Activated CD4-positive, alpha-beta T cell treated with anti-CD3 and anti-CD28 coated beads, Interleukin-2, amount 10 ng/mL, durations not matched to agents 7 days and 5 days (primary cell): Measurements from ENCODE around the gene SMAD3. TPM values are rescaled to one million over a fixed set of nuclear protein-coding genes. Genes with fewer than 3 reads are reported as not detected.

ENCODE experiments used
- CTCF ChIA-PET: fragments of 350-600 bp; sonication (Branson Sonifier 250); formaldehyde crosslinking; loops from one replicate; lab custom pipeline; 2021; ENCODE audit warnings: antibody characterized with exemption; lab: Charles Lee
- POLR2A ChIA-PET: fragments of 350-600 bp; sonication (Branson Sonifier 250); formaldehyde crosslinking; loops from one replicate; lab custom pipeline; 2021; ENCODE audit warnings: antibody characterized with exemption; lab: Charles Lee
- DNase-seq: peaks from one replicate; pipeline ENCODE4 v3.0.0-alpha.2; 2020
- H3K27ac Mint-ChIP-seq: one replicate; pipeline ENCODE4 v1.8.0; 2021; ENCODE audit warnings: mild to moderate bottlenecking, moderate library complexity, mixed read lengths
- H3K27me3 Mint-ChIP-seq: one replicate; pipeline ENCODE4 v1.8.0; 2021; ENCODE audit warnings: mixed read lengths
- H3K36me3 Mint-ChIP-seq: one replicate; pipeline ENCODE4 v1.8.0; 2021; ENCODE audit warnings: low read depth, mixed read lengths
- H3K4me1 Mint-ChIP-seq: one replicate; pipeline ENCODE4 v1.8.0; 2021; ENCODE audit warnings: mixed read lengths
- H3K4me3 Mint-ChIP-seq: one replicate; pipeline ENCODE4 v1.8.0; 2021; ENCODE audit warnings: mild to moderate bottlenecking, moderate library complexity, mixed read lengths
- H3K9me3 Mint-ChIP-seq: one replicate; pipeline ENCODE4 v1.8.0; 2021; ENCODE audit warnings: mixed read lengths
- total RNA-seq, 2 experiments: library from RNA; stranded (reverse); gene quantifications; one replicate each; pipeline ENCODE4 v1.2.3, GENCODE V29; 2021

SMAD3 gene
- total RNA-seq, 2 experiments from 2014 or later, result 81.6 to 83.9 TPM

DNA sequence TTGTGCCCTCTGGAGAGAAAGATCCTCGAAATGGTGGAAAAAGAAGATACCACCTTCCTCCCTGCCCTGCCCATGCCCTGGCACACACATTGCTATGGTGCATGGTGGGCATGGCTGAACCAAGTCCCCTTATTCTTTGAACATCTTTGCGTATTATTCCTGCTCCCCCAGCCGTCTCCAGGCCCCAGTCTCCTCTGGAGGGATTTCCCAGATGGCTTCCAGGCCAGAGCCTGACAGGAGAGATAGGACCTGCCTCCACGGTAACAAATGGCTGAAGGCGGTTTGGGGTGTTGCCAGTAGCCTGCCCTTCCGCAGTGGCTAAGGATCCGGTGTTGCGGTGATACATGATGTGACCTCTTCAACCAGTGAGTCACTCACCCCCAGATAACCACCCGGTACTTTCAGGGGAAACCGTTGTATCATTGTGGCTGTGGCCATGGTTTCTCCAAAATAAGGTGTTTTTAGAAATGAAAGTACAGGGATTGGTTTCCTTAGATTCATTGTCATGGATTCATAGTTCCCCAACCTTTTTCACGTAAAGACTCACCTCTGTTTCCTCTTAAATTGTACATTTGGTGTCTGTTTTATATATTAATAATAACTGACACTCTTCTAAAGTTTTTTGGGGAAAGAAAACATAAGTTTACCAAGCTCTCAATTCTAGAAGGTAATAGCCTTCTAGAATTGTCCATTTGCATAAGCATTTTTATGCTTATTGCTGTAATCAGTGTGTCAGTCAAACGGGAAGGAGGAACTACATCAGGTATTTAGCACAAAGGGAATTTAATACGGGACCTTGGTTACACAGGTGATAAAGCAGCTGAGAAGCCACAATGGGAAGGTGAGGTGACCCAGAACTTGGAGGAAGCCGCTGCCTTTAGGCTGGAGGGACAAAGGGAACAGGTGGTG lies 25.9 kb downstream of the SMAD3 start:
- CTCF ChIA-PET, result interaction anchor here (1.5 to 1.6 kb wide), 3 partner anchors 11 to 24 kb away, joined by 3 to 7 read pairs (median 4); no protein-coding TSS in a partner anchor

GRCh38 chr15:67091980-67092677 lies 26.7 kb downstream of the SMAD3 start:
- ChIA-PET POLR2A (interaction anchor here (0.6 kb wide), 1 partner anchor 38 kb away, joined by 3 read pairs; no protein-coding TSS in a partner anchor), CTCF (interaction anchor here (1.0 to 1.6 kb wide), 3 partner anchors 10 to 146 kb away, joined by 3 to 7 read pairs (median 4); no protein-coding TSS in a partner anchor)
- H3K4me3 Mint-ChIP-seq, result no peak overlapping the region
- DNase-seq, result no peak
- H3K9me3 Mint-ChIP-seq, result no peaks in the 10 kb centered on the region
- H3K27ac Mint-ChIP-seq, result peak overlapping the region; percentile 79
- no peaks in the 10 kb centered on the region for H3K27me3 Mint-ChIP-seq
- peaks cover 64% of the 10 kb centered on the region for H3K36me3 Mint-ChIP-seq
- H3K4me1 Mint-ChIP-seq, result peaks cover 96% of the 10 kb centered on the region

More for the DNA sequence above, 25.9 kb downstream of the SMAD3 start:
- H3K27me3 Mint-ChIP-seq, result no peaks in the 10 kb centered on the region
- POLR2A ChIA-PET, result interaction anchor here (0.6 kb wide), 1 partner anchor 39 kb away, joined by 3 read pairs; no protein-coding TSS in a partner anchor
- peaks cover 97% of the 10 kb centered on the region for H3K4me1 Mint-ChIP-seq
- H3K27ac Mint-ChIP-seq, result peak overlapping the region; percentile 79
- H3K9me3 Mint-ChIP-seq, result no peaks in the 10 kb centered on the region
- DNase-seq, result peak; percentile 77
- H3K36me3 Mint-ChIP-seq, result peaks cover 62% of the 10 kb centered on the region
- H3K4me3 Mint-ChIP-seq, result peak overlapping the region; percentile 52

- H3K9me3 Mint-ChIP-seq, result no peaks in the 10 kb centered on the region
- H3K27me3 Mint-ChIP-seq, result no peaks in the 10 kb centered on the region
- no peak for DNase-seq
- H3K4me3 Mint-ChIP-seq, result no peak overlapping the region
- ChIA-PET CTCF (interaction anchor here (1.0 to 1.6 kb wide), 4 partner anchors 10 to 147 kb away, joined by 3 to 7 read pairs (median 4); no protein-coding TSS in a partner anchor), POLR2A (no interaction called here)
- peaks cover 63% of the 10 kb centered on the region for H3K36me3 Mint-ChIP-seq
- peaks cover 96% of the 10 kb centered on the region for H3K4me1 Mint-ChIP-seq
- peak overlapping the region; percentile 34 for H3K27ac Mint-ChIP-seq
Measured at GRCh38 chr15:67092752-67093503, 27.5 kb downstream of the SMAD3 start.

DNA sequence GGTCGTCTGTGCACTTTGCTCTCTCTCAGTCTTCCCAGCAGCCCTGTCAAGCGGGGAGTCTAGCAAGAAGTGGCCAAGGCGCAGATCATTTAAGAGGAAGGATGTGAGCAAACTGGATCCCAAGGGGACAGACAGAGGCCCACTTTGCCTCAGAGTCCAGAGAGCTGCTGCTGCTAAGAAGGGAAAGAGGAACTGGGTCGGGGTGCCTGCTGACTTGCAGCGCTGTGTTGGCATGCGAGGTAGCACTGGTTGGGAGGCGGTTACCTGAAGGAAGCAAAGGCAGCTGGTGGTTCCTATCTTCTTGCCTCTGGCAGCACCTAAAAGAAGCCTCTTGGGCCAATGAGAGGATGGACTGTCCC lies 28.1 kb downstream of the SMAD3 start:
- Mint-ChIP-seq H3K27ac (peak overlapping the region; percentile 6), H3K4me1 (peaks cover 95% of the 10 kb centered on the region), H3K9me3 (no peaks in the 10 kb centered on the region), H3K27me3 (no peaks in the 10 kb centered on the region), H3K36me3 (peaks cover 61% of the 10 kb centered on the region), H3K4me3 (no peak overlapping the region)
- ChIA-PET CTCF (interaction anchor here (1.1 to 1.9 kb wide), 2 partner anchors 12 to 54 kb away, joined by 3 to 5 read pairs; no protein-coding TSS in a partner anchor), POLR2A (no interaction called here)
- no peak for DNase-seq

GRCh38 chr15:67094001-67094826 lies 28.8 kb downstream of the SMAD3 start:
- H3K27ac Mint-ChIP-seq, result no peak overlapping the region
- peaks cover 96% of the 10 kb centered on the region for H3K4me1 Mint-ChIP-seq
- POLR2A ChIA-PET, result interaction anchor here (0.6 kb wide), 1 partner anchor 42 kb away, joined by 3 read pairs; no protein-coding TSS in a partner anchor
- peaks cover 67% of the 10 kb centered on the region for H3K36me3 Mint-ChIP-seq
- no peaks in the 10 kb centered on the region for H3K9me3 Mint-ChIP-seq
- CTCF ChIA-PET, result interaction anchor here (1.0 to 1.9 kb wide), 3 partner anchors 11 to 22 kb away, joined by 3 to 5 read pairs (median 3); no protein-coding TSS in a partner anchor
- H3K27me3 Mint-ChIP-seq, result no peaks in the 10 kb centered on the region
- H3K4me3 Mint-ChIP-seq, result no peak overlapping the region
- DNase-seq, result no peak

DNA sequence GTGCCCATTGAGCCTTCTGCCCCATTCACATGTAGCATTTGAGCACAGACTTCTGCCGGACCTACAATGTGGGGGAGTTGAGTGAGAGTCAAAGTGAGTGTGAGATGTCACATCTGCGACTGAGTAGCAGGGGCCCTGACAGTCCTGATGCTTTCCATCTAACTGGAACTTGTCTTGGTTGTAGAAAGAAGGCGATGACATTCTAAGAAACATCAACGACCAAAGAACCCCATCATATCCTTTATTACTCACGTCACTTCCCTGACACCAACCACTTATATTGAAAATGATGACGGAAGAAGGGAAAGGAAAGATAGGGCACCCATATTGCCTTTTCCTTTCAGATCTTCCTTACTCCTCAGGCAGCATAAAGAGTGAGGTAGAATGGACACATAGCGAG lies 30.5 kb downstream of the SMAD3 start:
- H3K27me3 Mint-ChIP-seq, result no peaks in the 10 kb centered on the region
- CTCF ChIA-PET, result interaction anchor here (0.8 to 1.6 kb wide), 2 partner anchors 10 to 24 kb away, joined by 3 to 6 read pairs; no protein-coding TSS in a partner anchor
- DNase-seq, result no peak
- POLR2A ChIA-PET, result no interaction called here
- H3K4me3 Mint-ChIP-seq, result no peak overlapping the region
- H3K36me3 Mint-ChIP-seq, result peaks cover 69% of the 10 kb centered on the region
- no peaks in the 10 kb centered on the region for H3K9me3 Mint-ChIP-seq
- H3K4me1 Mint-ChIP-seq, result peaks cover 87% of the 10 kb centered on the region
- peak overlapping the region; percentile 50 for H3K27ac Mint-ChIP-seq

- Mint-ChIP-seq H3K27me3 (no peaks in the 10 kb centered on the region), H3K27ac (peak overlapping the region; percentile 94), H3K4me1 (peaks cover 79% of the 10 kb centered on the region), H3K36me3 (peaks cover 69% of the 10 kb centered on the region), H3K9me3 (no peaks in the 10 kb centered on the region), H3K4me3 (no peak overlapping the region)
- ChIA-PET CTCF (interaction anchor here (0.8 to 1.7 kb wide), 3 partner anchors 10 to 150 kb away, joined by 4 to 6 read pairs (median 6); no protein-coding TSS in a partner anchor), POLR2A (interaction anchor here (0.6 to 0.7 kb wide), 2 partner anchors 32 to 52 kb away, joined by 3 to 4 read pairs; no protein-coding TSS in a partner anchor)
- DNase-seq, result no peak
Measured at GRCh38 chr15:67096546-67097294, 31.3 kb downstream of the SMAD3 start.

- Mint-ChIP-seq H3K36me3 (peaks cover 67% of the 10 kb centered on the region), H3K4me1 (peaks cover 72% of the 10 kb centered on the region), H3K27ac (peak overlapping the region; percentile 94), H3K9me3 (no peaks in the 10 kb centered on the region), H3K4me3 (peak overlapping the region; percentile 76), H3K27me3 (no peaks in the 10 kb centered on the region)
- DNase-seq, result no peak
- ChIA-PET POLR2A (interaction anchor here (1.2 kb wide), 1 partner anchor 23 kb away, joined by 3 read pairs; no protein-coding TSS in a partner anchor), CTCF (interaction anchor here (1.2 to 2.1 kb wide), 4 partner anchors 12 to 151 kb away, joined by 3 to 6 read pairs (median 4); no protein-coding TSS in a partner anchor)
Measured at GRCh38 chr15:67097424-67097823, 32.0 kb downstream of the SMAD3 start.

GRCh38 chr15:67097930-67098740 lies 32.7 kb downstream of the SMAD3 start:
- ChIA-PET POLR2A (interaction anchor here (0.6 to 1.2 kb wide), 2 partner anchors 24 to 147 kb away, joined by 3 read pairs; no protein-coding TSS in a partner anchor), CTCF (interaction anchor here (0.6 to 2.1 kb wide), 8 partner anchors 9 to 151 kb away, joined by 3 to 6 read pairs (median 3); no protein-coding TSS in a partner anchor)
- H3K27ac Mint-ChIP-seq, result peak overlapping the region; percentile 94
- H3K4me3 Mint-ChIP-seq, result peak overlapping the region; percentile 76
- H3K27me3 Mint-ChIP-seq, result no peaks in the 10 kb centered on the region
- H3K36me3 Mint-ChIP-seq, result peaks cover 60% of the 10 kb centered on the region
- no peaks in the 10 kb centered on the region for H3K9me3 Mint-ChIP-seq
- peak; percentile 65 for DNase-seq
- peaks cover 65% of the 10 kb centered on the region for H3K4me1 Mint-ChIP-seq
